Thyroid gland (tissue), 4 donors: ENCODE results near the gene FARSA.

Experiments used
- CTCF ChIP-seq, 6 experiments: fragments of 200-600 bp in 3 of 6; fragments of 450-650 bp in 3 of 6; sonication (generic) in 3 of 6; IDR thresholded peaks; one replicate each; pipeline ENCODE4 v1.5.1; 2016 to 2019; ENCODE audit warnings: antibody characterized with exemption in 6 of 6, mild to moderate bottlenecking in 2 of 6, inconsistent platforms in 1 of 6, moderate library complexity in 1 of 6
- POLR2A ChIP-seq, 2 donors: fragments of 450-650 bp; IDR thresholded peaks; one replicate each; pipeline ENCODE4 v1.6.1; 2017; ENCODE audit warnings: antibody characterized with exemption in 2 of 2, mild to moderate bottlenecking in 2 of 2, moderate library complexity in 1 of 2

DNA sequence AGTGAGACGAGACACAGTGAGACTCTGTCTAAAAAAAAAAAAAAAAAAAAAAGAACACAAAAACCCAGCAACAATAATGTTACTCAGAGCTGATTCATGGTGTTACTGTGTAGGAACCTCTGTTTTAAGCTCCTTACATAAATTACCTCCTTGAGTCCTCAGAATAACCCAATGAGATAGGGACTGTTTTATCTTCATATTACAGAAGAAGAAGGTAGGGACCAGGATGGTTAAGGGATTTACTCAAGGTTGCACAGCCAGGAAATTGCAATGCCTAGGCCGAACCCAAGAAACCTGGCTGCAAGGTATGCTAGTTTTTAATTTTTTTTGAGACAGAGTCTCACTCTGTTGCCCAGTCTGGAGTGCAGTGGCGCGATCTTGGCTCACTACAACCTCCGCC is 34.4 kb upstream of the FARSA start:
- TF ChIP-seq CTCF (IDR thresholded peaks at IDR 0.05) = no peak
- no peak for TF ChIP-seq POLR2A (IDR thresholded peaks at IDR 0.05)
